GM23338 (cell line): ENCODE data around the gene TFDP1.

Experiments
- CTCF ChIP-seq, 2 experiments: fragments of 200-600 bp in 1 of 2; sonication (generic) in 1 of 2; conservative IDR thresholded peaks; 2 replicates each; pipeline versions ENCODE4 v1.5.1 to v1.6.1; 2016 to 2017; ENCODE audit warnings: antibody characterized with exemption in 2 of 2, low read depth in 2 of 2, mild to moderate bottlenecking in 2 of 2, moderate library complexity in 1 of 2
- EZH2 ChIP-seq: fragments of 200-600 bp; sonication (generic); IDR thresholded peaks from one replicate; pipeline ENCODE4 v1.8.0; 2017; ENCODE audit warnings: antibody characterized with exemption, mild to moderate bottlenecking, low read depth; ENCODE audit not compliant: unreplicated experiment
- EZH2phosphoT487 ChIP-seq: fragments of 200-600 bp; sonication (generic); IDR thresholded peaks from one replicate; pipeline ENCODE4 v1.8.1; 2018; ENCODE audit warnings: antibody characterized with exemption; ENCODE audit not compliant: unreplicated experiment
- JUNB ChIP-seq: IDR thresholded peaks from one replicate; pipeline ENCODE4 v1.6.1; 2016; ENCODE audit warnings: antibody characterized with exemption; ENCODE audit not compliant: unreplicated experiment
- POLR2AphosphoS5 ChIP-seq: IDR thresholded peaks from 2 replicates; pipeline ENCODE4 v1.6.1; 2016; ENCODE audit warnings: antibody characterized with exemption, low read depth
- REST ChIP-seq: IDR thresholded peaks from one replicate; pipeline ENCODE4 v1.6.1; 2018; ENCODE audit warnings: antibody characterized with exemption; ENCODE audit not compliant: unreplicated experiment
- STAT1 ChIP-seq: IDR thresholded peaks from one replicate; pipeline ENCODE4 v1.6.1; 2016; ENCODE audit warnings: antibody characterized with exemption; ENCODE audit not compliant: unreplicated experiment

GRCh38 chr13:113646376-113646775 lies 61.8 kb downstream of the TFDP1 start:
- TF ChIP-seq CTCF (conservative IDR thresholded peaks at IDR 0.05; ENCODE audit: low read depth in 2 of 2) (no peak), EZH2 (no peak), EZH2phosphoT487 (no peak), REST (no peak), STAT1 (no peak), JUNB (no peak), POLR2AphosphoS5 (no peak)
